ENCODE measurements around the gene SMPD3. TPM values are rescaled to one million over a fixed set of nuclear protein-coding genes. Genes with fewer than 3 reads are reported as not detected.

Gene SMPD3
- polyA plus RNA-seq, 4 donors = 47.0 to 123 (median 71.9) TPM

- Histone ChIP-seq H3K4me3 (ENCODE audit: low read depth in 1 of 3, low read length in 3 of 3) (no peak overlapping the region), H3K27me3 (ENCODE audit: control insufficient read depth in 3 of 3, insufficient read depth in 3 of 3, low read length in 3 of 3) (no peaks in the 10 kb centered on the region), H3K27ac (ENCODE audit: low read depth in 1 of 3, low read length in 2 of 3) (no peak overlapping the region), H3K4me1 (ENCODE audit: control insufficient read depth in 3 of 3, insufficient read depth in 2 of 3, low read depth in 1 of 3, low read length in 2 of 3) (peaks cover 0 to 14% (median 0%) of the 10 kb centered on the region in 3 donors), H3K9me3 (ENCODE audit: control insufficient read depth in 2 of 2, insufficient read depth in 1 of 2, low read depth in 1 of 2, low read length in 1 of 2) (no peaks in the 10 kb centered on the region), H3K36me3 (ENCODE audit: control insufficient read depth in 3 of 3, insufficient read depth in 2 of 3, low read depth in 1 of 3, low read length in 3 of 3) (peaks cover 6 to 97% (median 22%) of the 10 kb centered on the region in 3 donors)
- WGBS, 3 donors = 82 to 91% (median 84%) methylated on average over 18 of the region's 18 CpGs
- FAIRE-seq = no peak
- DNase-seq = no peak
Observed at GRCh38 chr16:68362947-68363657, 85.2 kb downstream of the SMPD3 start.

DNA sequence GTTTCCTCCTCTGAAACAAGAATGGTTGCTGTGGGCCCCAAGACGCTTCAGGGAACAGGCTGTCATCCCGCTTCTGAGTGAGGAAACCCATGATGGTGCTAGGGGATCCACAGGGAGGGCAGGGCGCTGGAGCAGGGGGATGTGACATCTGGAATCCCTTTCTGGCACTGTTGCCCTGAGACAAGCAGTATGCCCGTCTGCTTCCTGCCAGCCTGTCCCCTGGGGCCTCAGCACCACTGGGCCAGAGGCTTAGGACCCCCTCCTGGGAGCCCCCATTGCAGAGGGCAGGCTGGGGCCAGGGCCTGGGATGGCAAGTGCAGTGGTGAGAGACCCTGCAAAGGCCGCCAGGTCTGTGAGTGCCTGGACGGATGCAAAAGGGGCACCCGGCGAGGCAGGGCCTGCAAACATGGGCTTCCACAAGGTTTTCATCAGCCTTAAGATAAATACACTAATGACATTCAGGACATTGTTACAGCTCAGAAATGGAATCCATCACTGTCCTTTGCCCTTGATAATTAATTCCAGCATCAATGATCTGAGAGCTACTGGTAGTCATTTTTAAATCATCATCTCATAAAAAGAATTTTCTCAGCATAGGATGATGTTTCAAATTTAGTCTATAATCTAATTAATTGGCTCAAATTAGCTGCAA, 85.9 kb downstream of the SMPD3 start:
- no peaks in the 10 kb centered on the region for H3K9me3 ChIP-seq (ENCODE audit: control insufficient read depth in 2 of 2, insufficient read depth in 1 of 2, low read depth in 1 of 2, low read length in 1 of 2)
- H3K4me1 ChIP-seq (ENCODE audit: control insufficient read depth in 3 of 3, insufficient read depth in 2 of 3, low read depth in 1 of 3, low read length in 2 of 3) = peaks cover 0 to 14% (median 0%) of the 10 kb centered on the region in 3 donors
- FAIRE-seq (no peak), DNase-seq (no peak)
- no peak overlapping the region for H3K4me3 ChIP-seq (ENCODE audit: low read depth in 1 of 3, low read length in 3 of 3)
- H3K27ac ChIP-seq (ENCODE audit: low read depth in 1 of 3, low read length in 2 of 3) = no peak overlapping the region
- peaks cover 6 to 97% (median 22%) of the 10 kb centered on the region in 3 donors for H3K36me3 ChIP-seq (ENCODE audit: control insufficient read depth in 3 of 3, insufficient read depth in 2 of 3, low read depth in 1 of 3, low read length in 3 of 3)
- no peaks in the 10 kb centered on the region for H3K27me3 ChIP-seq (ENCODE audit: control insufficient read depth in 3 of 3, insufficient read depth in 3 of 3, low read length in 3 of 3)
- WGBS, 3 donors = 74 to 89% (median 86%) methylated on average over 8 of the region's 8 CpGs

DNA sequence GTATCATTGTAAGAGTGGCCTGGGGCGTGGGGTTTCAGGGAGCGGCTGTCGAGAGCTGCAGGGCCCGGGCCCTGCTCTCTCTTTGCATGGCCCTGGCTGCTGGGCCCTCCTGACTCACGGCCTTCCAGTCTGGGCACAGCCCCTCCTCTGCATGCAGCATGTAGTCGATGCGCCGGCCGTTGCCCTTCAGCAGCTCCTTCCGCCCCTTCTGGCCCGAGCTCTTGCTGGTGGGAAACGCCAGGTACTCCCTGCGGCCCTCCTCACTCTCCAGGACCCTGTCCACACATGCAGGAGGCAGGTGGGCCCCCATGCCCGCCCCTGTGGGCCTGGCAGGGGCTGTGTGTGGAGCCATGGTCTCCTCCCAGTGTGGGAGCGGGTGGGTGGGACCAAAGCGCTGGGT, 86.8 kb downstream of the SMPD3 start:
- Histone ChIP-seq H3K4me1 (ENCODE audit: control insufficient read depth in 3 of 3, insufficient read depth in 2 of 3, low read depth in 1 of 3, low read length in 2 of 3) (peaks cover 0 to 14% (median 0%) of the 10 kb centered on the region in 3 donors), H3K27ac (ENCODE audit: low read depth in 1 of 3, low read length in 2 of 3) (no peak overlapping the region), H3K9me3 (ENCODE audit: control insufficient read depth in 2 of 2, insufficient read depth in 1 of 2, low read depth in 1 of 2, low read length in 1 of 2) (no peaks in the 10 kb centered on the region), H3K27me3 (ENCODE audit: control insufficient read depth in 3 of 3, insufficient read depth in 3 of 3, low read length in 3 of 3) (no peaks in the 10 kb centered on the region), H3K36me3 (ENCODE audit: control insufficient read depth in 3 of 3, insufficient read depth in 2 of 3, low read depth in 1 of 3, low read length in 3 of 3) (peaks cover 6 to 97% (median 22%) of the 10 kb centered on the region in 3 donors), H3K4me3 (ENCODE audit: low read depth in 1 of 3, low read length in 3 of 3) (no peak overlapping the region)
- no peak for DNase-seq
- FAIRE-seq = no peak
- WGBS, 3 donors = 79 to 88% (median 86%) methylated on average over 6 to 16 of the region's 16 CpGs

- Histone ChIP-seq H3K27ac (ENCODE audit: low read depth in 1 of 3, low read length in 2 of 3) (peak overlapping the region in 1 of 3 donors; percentile 25), H3K27me3 (ENCODE audit: control insufficient read depth in 3 of 3, insufficient read depth in 3 of 3, low read length in 3 of 3) (no peaks in the 10 kb centered on the region), H3K9me3 (ENCODE audit: control insufficient read depth in 2 of 2, insufficient read depth in 1 of 2, low read depth in 1 of 2, low read length in 1 of 2) (no peaks in the 10 kb centered on the region), H3K36me3 (ENCODE audit: control insufficient read depth in 3 of 3, insufficient read depth in 2 of 3, low read depth in 1 of 3, low read length in 3 of 3) (peaks cover 6 to 97% (median 22%) of the 10 kb centered on the region in 3 donors), H3K4me3 (ENCODE audit: low read depth in 1 of 3, low read length in 3 of 3) (no peak overlapping the region), H3K4me1 (ENCODE audit: control insufficient read depth in 3 of 3, insufficient read depth in 2 of 3, low read depth in 1 of 3, low read length in 2 of 3) (peaks cover 0 to 14% (median 0%) of the 10 kb centered on the region in 3 donors)
- DNase-seq (no peak), FAIRE-seq (no peak)
- WGBS, 3 donors = 81 to 91% (median 86%) methylated on average over 14 of the region's 14 CpGs
Observed at GRCh38 chr16:68360956-68361355, 87.4 kb downstream of the SMPD3 start.

DNA sequence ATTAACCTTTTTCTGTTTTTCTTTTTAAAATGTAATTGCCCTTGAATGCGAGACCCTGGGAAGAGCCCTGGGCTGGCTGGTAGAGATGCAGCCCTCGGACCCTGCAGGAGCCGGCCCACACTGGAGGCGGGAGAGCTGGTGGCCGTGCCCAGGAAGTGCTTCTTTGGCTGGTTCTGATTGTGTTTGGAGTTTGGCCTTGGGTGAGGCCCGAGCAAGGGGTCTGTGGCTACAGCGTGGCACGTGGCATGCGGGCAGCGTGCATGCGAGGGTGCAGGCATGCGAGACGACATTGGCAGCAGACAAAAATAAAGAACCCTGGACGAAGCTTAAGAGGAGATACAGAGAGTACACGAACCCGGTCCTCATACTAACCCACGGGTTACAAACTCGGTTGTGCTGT, 87.8 kb downstream of the SMPD3 start:
- Histone ChIP-seq H3K36me3 (ENCODE audit: control insufficient read depth in 3 of 3, insufficient read depth in 2 of 3, low read depth in 1 of 3, low read length in 3 of 3) (peaks cover 6 to 97% (median 20%) of the 10 kb centered on the region in 3 donors), H3K9me3 (ENCODE audit: control insufficient read depth in 2 of 2, insufficient read depth in 1 of 2, low read depth in 1 of 2, low read length in 1 of 2) (no peaks in the 10 kb centered on the region), H3K4me1 (ENCODE audit: control insufficient read depth in 3 of 3, insufficient read depth in 2 of 3, low read depth in 1 of 3, low read length in 2 of 3) (peaks cover 0 to 14% (median 0%) of the 10 kb centered on the region in 3 donors), H3K27ac (ENCODE audit: low read depth in 1 of 3, low read length in 2 of 3) (peak overlapping the region in 1 of 3 donors; percentile 25), H3K4me3 (ENCODE audit: low read depth in 1 of 3, low read length in 3 of 3) (no peak overlapping the region), H3K27me3 (ENCODE audit: control insufficient read depth in 3 of 3, insufficient read depth in 3 of 3, low read length in 3 of 3) (no peaks in the 10 kb centered on the region)
- FAIRE-seq (no peak), DNase-seq (peak in 1 of 2 donors; percentile 42)
- 52 to 77% (median 62%) methylated on average over 18 of the region's 18 CpGs for WGBS, 3 donors

DNA sequence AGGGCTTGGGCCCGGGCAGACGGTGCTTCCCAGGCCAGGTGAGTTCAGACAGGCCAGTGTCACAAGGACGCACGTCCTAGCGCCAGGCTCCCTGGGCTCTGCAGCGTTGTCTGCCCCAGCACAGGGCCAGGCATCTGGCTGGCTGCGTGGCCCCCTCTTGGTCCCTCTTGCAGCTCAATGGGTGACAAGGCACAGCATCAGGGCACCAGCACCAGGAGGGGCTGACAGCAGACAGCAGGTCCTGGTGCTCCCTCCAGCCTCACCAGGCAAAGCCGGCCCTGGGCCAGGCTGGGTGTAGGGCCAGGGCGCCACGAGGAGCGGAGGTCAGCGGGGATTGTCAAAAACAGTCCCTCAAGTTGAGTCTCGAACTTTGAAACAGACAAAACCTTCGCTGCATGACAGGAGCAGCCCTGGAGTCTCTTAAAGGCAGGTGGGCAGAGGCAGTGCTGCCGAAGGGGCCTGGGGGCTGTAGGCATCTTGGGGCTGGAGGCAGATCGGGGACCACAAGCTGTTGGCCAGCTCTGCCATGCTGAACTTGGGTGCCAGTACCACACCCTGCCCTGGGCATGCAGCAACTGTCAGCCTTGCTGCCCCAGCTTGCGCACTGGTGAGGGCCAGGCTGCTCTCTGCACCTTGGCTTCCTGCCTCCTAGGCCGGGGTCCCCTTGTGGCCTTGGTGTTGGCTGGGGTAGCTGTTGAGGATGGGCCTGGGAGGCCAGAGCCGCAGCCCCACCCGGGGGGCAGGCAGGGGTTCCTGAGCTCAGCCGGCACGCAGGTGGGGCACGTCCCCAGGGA, 88.7 kb downstream of the SMPD3 start:
- no peak overlapping the region for H3K27ac ChIP-seq (ENCODE audit: low read depth in 1 of 3, low read length in 2 of 3)
- H3K36me3 ChIP-seq (ENCODE audit: control insufficient read depth in 3 of 3, insufficient read depth in 2 of 3, low read depth in 1 of 3, low read length in 3 of 3) = peaks cover 6 to 97% (median 14%) of the 10 kb centered on the region in 3 donors
- FAIRE-seq = no peak
- no peak overlapping the region for H3K4me3 ChIP-seq (ENCODE audit: low read depth in 1 of 3, low read length in 3 of 3)
- H3K4me1 ChIP-seq (ENCODE audit: control insufficient read depth in 3 of 3, insufficient read depth in 2 of 3, low read depth in 1 of 3, low read length in 2 of 3) = peaks cover 0 to 14% (median 0%) of the 10 kb centered on the region in 3 donors
- H3K9me3 ChIP-seq (ENCODE audit: control insufficient read depth in 2 of 2, insufficient read depth in 1 of 2, low read depth in 1 of 2, low read length in 1 of 2) = no peaks in the 10 kb centered on the region
- DNase-seq = no peak
- 77 to 86% (median 82%) methylated on average over 22 to 23 of the region's 23 CpGs for WGBS, 3 donors
- H3K27me3 ChIP-seq (ENCODE audit: control insufficient read depth in 3 of 3, insufficient read depth in 3 of 3, low read length in 3 of 3) = no peaks in the 10 kb centered on the region

GRCh38 chr16:68358951-68359350, 89.4 kb downstream of the SMPD3 start:
- peaks cover 6 to 97% (median 14%) of the 10 kb centered on the region in 3 donors for H3K36me3 ChIP-seq (ENCODE audit: control insufficient read depth in 3 of 3, insufficient read depth in 2 of 3, low read depth in 1 of 3, low read length in 3 of 3)
- H3K27ac ChIP-seq (ENCODE audit: low read depth in 1 of 3, low read length in 2 of 3) = no peak overlapping the region
- H3K9me3 ChIP-seq (ENCODE audit: control insufficient read depth in 2 of 2, insufficient read depth in 1 of 2, low read depth in 1 of 2, low read length in 1 of 2) = no peaks in the 10 kb centered on the region
- H3K27me3 ChIP-seq (ENCODE audit: control insufficient read depth in 3 of 3, insufficient read depth in 3 of 3, low read length in 3 of 3) = no peaks in the 10 kb centered on the region
- FAIRE-seq = no peak
- H3K4me1 ChIP-seq (ENCODE audit: control insufficient read depth in 3 of 3, insufficient read depth in 2 of 3, low read depth in 1 of 3, low read length in 2 of 3) = peaks cover 0 to 8% (median 0%) of the 10 kb centered on the region in 3 donors
- 90 to 94% (median 91%) methylated on average over 12 to 13 of the region's 13 CpGs for WGBS, 3 donors
- no peak for DNase-seq
- H3K4me3 ChIP-seq (ENCODE audit: low read depth in 1 of 3, low read length in 3 of 3) = no peak overlapping the region

DNA sequence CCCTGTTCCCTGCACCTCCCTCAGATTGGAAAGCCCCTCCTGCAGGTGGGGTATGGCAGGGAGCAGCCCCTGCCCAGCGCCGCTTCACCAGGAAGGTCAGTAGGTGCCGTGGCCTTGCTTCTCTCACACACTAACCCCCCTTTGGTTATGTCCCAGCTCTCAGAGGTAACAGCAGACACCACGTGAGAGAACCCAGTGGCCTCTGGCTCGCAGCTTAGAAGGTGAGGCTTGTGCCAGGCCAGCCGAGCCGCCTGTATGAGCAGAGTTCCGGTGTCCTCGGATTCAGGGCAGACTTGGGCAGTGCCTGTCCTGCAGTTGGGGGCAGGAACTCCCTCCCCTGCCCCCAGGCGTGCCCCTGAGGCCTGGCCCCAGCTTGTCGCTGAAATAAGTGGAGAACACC, 90.4 kb downstream of the SMPD3 start:
- FAIRE-seq = no peak
- no peak overlapping the region for H3K4me3 ChIP-seq (ENCODE audit: low read depth in 1 of 3, low read length in 3 of 3)
- 86 to 90% (median 90%) methylated on average over 11 of the region's 11 CpGs for WGBS, 3 donors
- H3K4me1 ChIP-seq (ENCODE audit: control insufficient read depth in 3 of 3, insufficient read depth in 2 of 3, low read depth in 1 of 3, low read length in 2 of 3) = peaks cover 0 to 7% (median 0%) of the 10 kb centered on the region in 3 donors
- no peaks in the 10 kb centered on the region for H3K9me3 ChIP-seq (ENCODE audit: control insufficient read depth in 2 of 2, insufficient read depth in 1 of 2, low read depth in 1 of 2, low read length in 1 of 2)
- H3K27ac ChIP-seq (ENCODE audit: low read depth in 1 of 3, low read length in 2 of 3) = no peak overlapping the region
- H3K27me3 ChIP-seq (ENCODE audit: control insufficient read depth in 3 of 3, insufficient read depth in 3 of 3, low read length in 3 of 3) = no peaks in the 10 kb centered on the region
- no peak for DNase-seq
- peaks cover 6 to 97% (median 9%) of the 10 kb centered on the region in 3 donors for H3K36me3 ChIP-seq (ENCODE audit: control insufficient read depth in 3 of 3, insufficient read depth in 2 of 3, low read depth in 1 of 3, low read length in 3 of 3)

Measured in small intestine (tissue), 7 donors.